ENCODE results near the gene FAM32A.

FAM32A gene

GRCh38 chr19:16213076-16213475 lies 27.9 kb downstream of the FAM32A start:
- Histone ChIP-seq H3K9ac (ENCODE audit: low read length) (no peak overlapping the region), H3K27me3 (ENCODE audit: low read depth, low read length) (no peaks in the 10 kb centered on the region), H3K27ac (ENCODE audit: low read length) (no peak overlapping the region), H2AFZ (ENCODE audit: low read depth, low read length) (no peak overlapping the region), H3K36me3 (replicated peaks; ENCODE audit: low read depth, low read length) (peaks cover 81% of the 10 kb centered on the region), H3K9me3 (ENCODE audit: insufficient read depth, low read length) (no peaks in the 10 kb centered on the region), H3K4me3 (ENCODE audit: low read length) (no peak overlapping the region), H4K20me1 (ENCODE audit: insufficient read depth, low read length) (0 out of 2 replicates have a peak, but pooled peaks cover 5% of the 10 kb centered on the region), H3K79me2 (ENCODE audit: low read length) (peaks cover 11% of the 10 kb centered on the region; the same call in 1 of the 2 replicates), H3K4me1 (ENCODE audit: low read length) (no peaks in the 10 kb centered on the region), H3K4me2 (ENCODE audit: low read length) (no peak overlapping the region)
- no peak for TF ChIP-seq CTCF (IDR thresholded peaks at IDR 0.05; ENCODE audit: low read depth, low read length)
- TF ChIP-seq EZH2phosphoT487 (IDR thresholded peaks at IDR 0.05; ENCODE audit: low read depth) = no peak

GRCh38 chr19:16216744-16217670 lies 31.8 kb downstream of the FAM32A start:
- Histone ChIP-seq H3K9me3 (ENCODE audit: insufficient read depth, low read length) (peaks cover 22% of the 10 kb centered on the region; the same call in 1 of the 2 replicates), H3K36me3 (replicated peaks; ENCODE audit: low read depth, low read length) (peaks cover 83% of the 10 kb centered on the region)

DNA sequence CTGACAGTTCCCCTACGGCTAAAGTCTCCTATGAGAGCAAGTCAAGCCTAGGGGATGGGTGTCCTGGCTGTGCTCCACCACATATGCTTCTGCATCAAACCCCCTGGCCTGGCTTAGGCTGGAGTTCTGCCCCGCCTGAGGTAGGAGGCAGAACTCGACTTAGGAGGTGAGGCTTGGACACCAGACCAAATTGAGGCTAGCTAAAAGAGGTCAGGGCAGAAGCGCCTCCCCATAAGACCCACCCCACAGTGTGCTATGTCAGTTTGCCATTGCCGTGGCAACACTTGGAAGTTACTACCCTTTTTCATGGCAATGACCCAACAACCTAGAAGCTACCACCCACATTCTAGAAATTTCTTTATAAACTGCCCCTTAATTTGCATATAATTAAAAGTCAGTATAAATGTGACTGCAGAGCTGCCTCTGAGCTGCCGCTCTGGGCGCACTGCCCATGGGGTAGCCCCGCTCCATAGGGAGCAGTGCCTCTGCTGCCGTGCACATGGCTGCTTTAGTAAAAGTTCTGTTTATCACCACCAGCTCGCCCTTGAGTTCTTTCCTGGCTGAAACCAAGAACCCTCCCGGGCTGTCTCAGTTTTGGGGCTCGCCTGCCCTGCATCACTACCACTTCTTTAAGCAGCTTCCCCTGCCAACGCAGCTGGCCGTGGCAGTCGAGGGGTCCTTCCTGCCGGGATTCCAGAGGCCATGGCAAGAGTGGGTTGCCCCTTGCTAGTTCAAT lies 32.7 kb downstream of the FAM32A start:
- Histone ChIP-seq H3K9me3 (ENCODE audit: insufficient read depth, low read length) (peaks cover 22% of the 10 kb centered on the region; the same call in 1 of the 2 replicates), H3K4me2 (ENCODE audit: low read length) (no peak overlapping the region), H4K20me1 (ENCODE audit: insufficient read depth, low read length) (0 out of 2 replicates have a peak, but pooled peaks cover 5% of the 10 kb centered on the region), H3K4me1 (ENCODE audit: low read length) (no peaks in the 10 kb centered on the region), H3K9ac (ENCODE audit: low read length) (no peak overlapping the region), H3K27me3 (ENCODE audit: low read depth, low read length) (no peaks in the 10 kb centered on the region), H3K4me3 (ENCODE audit: low read length) (no peak overlapping the region), H3K27ac (ENCODE audit: low read length) (no peak overlapping the region), H2AFZ (ENCODE audit: low read depth, low read length) (no peak overlapping the region), H3K36me3 (replicated peaks; ENCODE audit: low read depth, low read length) (peaks cover 84% of the 10 kb centered on the region), H3K79me2 (ENCODE audit: low read length) (peaks cover 3% of the 10 kb centered on the region; the same call in 1 of the 2 replicates)
- TF ChIP-seq EZH2phosphoT487 (IDR thresholded peaks at IDR 0.05; ENCODE audit: low read depth) (no peak), CTCF (IDR thresholded peaks at IDR 0.05; ENCODE audit: low read depth, low read length) (no peak)

More at GRCh38 chr19:16216744-16217670, 31.8 kb downstream of the FAM32A start:
- Histone ChIP-seq H3K9ac (ENCODE audit: low read length) (no peak overlapping the region), H2AFZ (ENCODE audit: low read depth, low read length) (no peak overlapping the region), H4K20me1 (ENCODE audit: insufficient read depth, low read length) (0 out of 2 replicates have a peak, but pooled peaks cover 5% of the 10 kb centered on the region), H3K4me2 (ENCODE audit: low read length) (no peak overlapping the region), H3K79me2 (ENCODE audit: low read length) (peaks cover 9% of the 10 kb centered on the region; the same call in 1 of the 2 replicates), H3K27me3 (ENCODE audit: low read depth, low read length) (no peaks in the 10 kb centered on the region), H3K4me1 (ENCODE audit: low read length) (no peaks in the 10 kb centered on the region), H3K4me3 (ENCODE audit: low read length) (no peak overlapping the region), H3K27ac (ENCODE audit: low read length) (no peak overlapping the region)
- TF ChIP-seq CTCF (IDR thresholded peaks at IDR 0.05; ENCODE audit: low read depth, low read length) = no peak
- TF ChIP-seq EZH2phosphoT487 (IDR thresholded peaks at IDR 0.05; ENCODE audit: low read depth) = no peak

DNA sequence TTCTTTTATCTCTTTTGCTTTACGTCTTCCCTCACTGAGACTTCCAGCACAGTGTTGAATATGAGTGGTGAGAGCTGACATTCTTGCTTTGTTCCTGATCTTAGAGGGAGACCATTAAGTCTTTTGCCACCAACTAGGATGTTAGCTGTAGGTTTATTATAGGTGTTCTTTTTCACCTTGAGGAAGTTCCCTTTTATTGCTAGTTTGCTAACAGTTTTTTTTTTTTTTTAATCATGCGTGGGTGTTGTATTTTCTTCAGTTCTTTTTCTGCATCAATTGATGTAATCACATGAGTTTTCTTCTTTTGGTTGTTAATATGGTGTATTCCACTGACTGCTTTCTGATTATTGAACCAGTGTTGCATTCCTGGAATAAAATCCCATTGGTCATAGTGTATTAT lies 33.6 kb downstream of the FAM32A start:
- H3K4me1 ChIP-seq (ENCODE audit: low read length) = no peaks in the 10 kb centered on the region
- H3K9ac ChIP-seq (ENCODE audit: low read length) = no peak overlapping the region
- H3K36me3 ChIP-seq (replicated peaks; ENCODE audit: low read depth, low read length) = peaks cover 87% of the 10 kb centered on the region
- no peaks in the 10 kb centered on the region for H3K79me2 ChIP-seq (ENCODE audit: low read length)
- no peak overlapping the region for H3K4me3 ChIP-seq (ENCODE audit: low read length)
- H3K4me2 ChIP-seq (ENCODE audit: low read length) = no peak overlapping the region
- 0 out of 2 replicates have a peak, but pooled peaks cover 5% of the 10 kb centered on the region for H4K20me1 ChIP-seq (ENCODE audit: insufficient read depth, low read length)
- no peak overlapping the region for H3K27ac ChIP-seq (ENCODE audit: low read length)
- TF ChIP-seq CTCF (IDR thresholded peaks at IDR 0.05; ENCODE audit: low read depth, low read length) = no peak
- H3K27me3 ChIP-seq (ENCODE audit: low read depth, low read length) = no peaks in the 10 kb centered on the region
- H3K9me3 ChIP-seq (ENCODE audit: insufficient read depth, low read length) = peaks cover 22% of the 10 kb centered on the region; the same call in 1 of the 2 replicates
- no peak overlapping the region for H2AFZ ChIP-seq (ENCODE audit: low read depth, low read length)
